Ovary (tissue), 9 donors: ENCODE data around the gene SRCAP. TPM values are rescaled to one million over a fixed set of nuclear protein-coding genes. Genes with fewer than 3 reads are reported as not detected.

Experiments
- DNase-seq, 5 donors: peaks; one replicate each; pipeline ENCODE4 v3.0.0-alpha.2; 2019 to 2020
- H3K27ac ChIP-seq, 2 donors: fragments of 200-600 bp; one replicate each; pipeline versions ENCODE4 v1.5.1 to v1.8.0; 2019 to 2022
- H3K27me3 ChIP-seq: fragments of 200-600 bp; one replicate; pipeline ENCODE4 v1.8.0; 2022
- H3K36me3 ChIP-seq: fragments of 200-600 bp; sonication (generic); one replicate; pipeline ENCODE4 v1.5.1; 2019
- H3K4me1 ChIP-seq: one replicate; pipeline ENCODE4 v1.8.1; 2013; ENCODE audit warnings: mild to moderate bottlenecking, moderate library complexity; ENCODE audit not compliant: insufficient read depth
- H3K4me3 ChIP-seq: fragments of 200-600 bp; sonication (generic); one replicate; pipeline ENCODE4 v1.5.1; 2017
- H3K9me3 ChIP-seq, 2 donors: fragments of 200-600 bp in 1 of 2; sonication (generic) in 1 of 2; one replicate each; pipeline versions ENCODE4 v1.5.1 to v1.8.1; 2013 to 2019; ENCODE audit warnings: mild to moderate bottlenecking in 1 of 2, moderate library complexity in 1 of 2
- CTCF ChIP-seq, 3 donors: fragments of 450-650 bp in 2 of 3; fragments of 200-600 bp in 1 of 3; IDR thresholded peaks; one replicate each; pipeline versions ENCODE4 v1.5.1 to v1.8.0; 2016 to 2022; ENCODE audit warnings: antibody characterized with exemption in 3 of 3, mild to moderate bottlenecking in 1 of 3
- EP300 ChIP-seq: sonication (generic); formaldehyde crosslinking; IDR thresholded peaks from one replicate; pipeline ENCODE4 v1.6.1; 2017; ENCODE audit warnings: antibody characterized with exemption
- POLR2A ChIP-seq: fragments of 450-650 bp; IDR thresholded peaks from one replicate; pipeline ENCODE4 v1.6.1; 2017; ENCODE audit warnings: antibody characterized with exemption, mild to moderate bottlenecking, moderate library complexity
- WGBS, 3 donors: extraction: QIAGEN DNeasy Blood & Tissue Kit in 1 of 3; methylation state at CpG; one replicate each; pipeline versions ENCODE4 v1.1.5 to v1.1.7; 2013 to 2017; 5-methylcytosine and 5-hydroxymethylcytosine counted together
- intact Hi-C, 4 donors: fragments of 100-400 bp; cut with DNase I; formaldehyde crosslinking; loops; one replicate each; pipeline versions ENCODE4 v1.11.0 to v1.15.1; 2022 to 2023
- polyA plus RNA-seq, 2 donors: library from polyadenylated mRNA; stranded (reverse); fragments of 200-250 nt in 1 of 2; fragments of 350-450 nt in 1 of 2; fragmentation: Illumina TruSeq in 1 of 2; extraction: RNeasy Lipid Tissue Mini Kit (QIAGEN cat#74804) in 1 of 2; gene quantifications; one replicate each; pipeline ENCODE4 v1.2.3, GENCODE V29; 2013 to 2014
- total RNA-seq, 7 donors: library from RNA; depleted of rRNA in 2 of 7; stranded (reverse); fragments of >200 nt in 2 of 7; fragmentation: NEBNext Ultra II Directional in 3 of 7; extraction: Animal tissue kit (Norgen Biotek cat#: 25700) in 3 of 7; gene quantifications; one replicate each; pipeline versions ENCODE4 v1.1.0 to v1.2.4, GENCODE V29; 2016 to 2023
- donor health status: DM: no; HTN: no; CAD: no; lungs with moderate emphysema.
- donor health status: DM: no; HTN: no; CAD: no.
- donor health status: Bipolar disorder and iron deficiency.
- donor health status: DM: yes; HTN: yes; CAD: no.
- donor health status: DM: no; HTN: no; CAD: no.
- donor health status: DM: yes; HTN: yes; CAD: no.

The SRCAP gene
- total and polyA plus RNA-seq, 9 donors: 11.4 to 73.1 (median 46.1) TPM

- TF ChIP-seq CTCF (IDR thresholded peaks at IDR 0.05) (no peak), EP300 (no peak)
- H3K4me3 ChIP-seq: no peak overlapping the region
- 60 to 68% (median 63%) methylated on average over 2 of the region's 2 CpGs for WGBS, 3 donors
- no peaks in the 10 kb centered on the region for H3K9me3 ChIP-seq
- intact Hi-C loops: no loop called here
- H3K4me1 ChIP-seq: peaks cover 4% of the 10 kb centered on the region
- H3K27me3 ChIP-seq: no peaks in the 10 kb centered on the region
- DNase-seq: no peak
- H3K27ac ChIP-seq: no peak overlapping the region
- H3K36me3 ChIP-seq: no peaks in the 10 kb centered on the region
Measured at GRCh38 chr16:30744183-30744582, 45.2 kb downstream of the SRCAP start.

- Histone ChIP-seq H3K9me3 (no peaks in the 10 kb centered on the region), H3K27ac (no peak overlapping the region), H3K36me3 (no peaks in the 10 kb centered on the region), H3K27me3 (no peaks in the 10 kb centered on the region), H3K4me1 (peaks cover 4% of the 10 kb centered on the region), H3K4me3 (no peak overlapping the region)
- DNase-seq: no peak
- 66 to 80% (median 79%) methylated on average over 2 of the region's 2 CpGs for WGBS, 3 donors
- intact Hi-C loops: no loop called here
- no peak for TF ChIP-seq EP300
- TF ChIP-seq POLR2A: no peak
- no peak for TF ChIP-seq CTCF (IDR thresholded peaks at IDR 0.05)
Measured at GRCh38 chr16:30745082-30745481, 46.1 kb downstream of the SRCAP start.

GRCh38 chr16:30746638-30747175 is 47.7 kb downstream of the SRCAP start:
- Histone ChIP-seq H3K9me3 (no peaks in the 10 kb centered on the region), H3K4me1 (no peaks in the 10 kb centered on the region), H3K4me3 (no peak overlapping the region), H3K27ac (no peak overlapping the region), H3K27me3 (no peaks in the 10 kb centered on the region), H3K36me3 (no peaks in the 10 kb centered on the region)
- 81 to 90% (median 83%) methylated on average over 9 of the region's 9 CpGs for WGBS, 3 donors
- TF ChIP-seq CTCF (IDR thresholded peaks at IDR 0.05): no peak
- no peak for TF ChIP-seq POLR2A
- TF ChIP-seq EP300: no peak
- intact Hi-C loops: no loop called here
- no peak for DNase-seq

GRCh38 chr16:30747331-30747730 is 48.4 kb downstream of the SRCAP start:
- intact Hi-C loops: no loop called here
- Histone ChIP-seq H3K27me3 (no peaks in the 10 kb centered on the region), H3K36me3 (no peaks in the 10 kb centered on the region), H3K9me3 (no peaks in the 10 kb centered on the region), H3K4me3 (peak overlapping the region; percentile 91), H3K4me1 (no peaks in the 10 kb centered on the region), H3K27ac (peak overlapping the region in 1 of 2 donors; percentile 73)
- TF ChIP-seq POLR2A: no peak
- TF ChIP-seq EP300: no peak
- no peak for TF ChIP-seq CTCF (IDR thresholded peaks at IDR 0.05)
- no peak for DNase-seq
- 19 to 25% (median 21%) methylated on average over 3 of the region's 3 CpGs for WGBS, 3 donors
